ENCODE results near the gene TMEM51. TPM values are rescaled to one million over a fixed set of nuclear protein-coding genes. Genes with fewer than 3 reads are reported as not detected.

TMEM51 gene
- total RNA-seq, 5 donors from 2014 or later (not counting 1 experiment from before 2014, with no cell fraction given), result 0.23 to 0.26 TPM; not detected in 3

DNA sequence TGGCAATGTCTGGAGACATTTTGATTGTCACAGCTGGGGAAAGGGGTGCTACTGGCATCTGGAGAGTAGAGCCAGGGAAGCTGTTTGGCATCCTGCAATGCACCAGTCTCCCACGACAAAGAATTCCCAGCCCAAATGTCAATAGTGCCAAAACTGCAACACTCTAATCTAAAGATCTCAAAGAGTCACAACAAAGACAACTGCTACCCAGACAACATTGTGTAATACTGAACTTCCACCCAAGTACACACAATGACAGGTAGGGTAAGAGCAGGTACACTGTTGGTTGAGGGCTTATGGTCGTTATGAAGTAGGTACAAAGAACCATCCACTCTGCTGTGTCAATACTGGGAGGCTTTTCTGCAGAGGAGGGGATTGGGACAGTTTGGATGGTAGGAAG, 8.2 kb upstream of the TMEM51 start:
- Histone ChIP-seq H3K36me3 (ENCODE audit: control insufficient read depth in 2 of 2, extremely low read depth in 1 of 2, insufficient read depth in 1 of 2, low read length in 1 of 2) (no peaks in the 10 kb centered on the region), H3K4me3 (ENCODE audit: control insufficient read depth in 1 of 2, extremely low read depth in 1 of 2, low read length in 1 of 2) (no peak overlapping the region), H3K27me3 (replicated peaks in 1 of 2; ENCODE audit: control insufficient read depth in 2 of 2, extremely low read depth in 1 of 2, insufficient read depth in 2 of 2, low read length in 1 of 2) (peaks cover 0 to 45% of the 10 kb centered on the region in 2 experiments), H3K27ac (ENCODE audit: low read length) (no peak overlapping the region), H3K4me1 (ENCODE audit: control insufficient read depth in 1 of 2, extremely low read depth in 1 of 2, insufficient read depth in 2 of 2, low read length in 2 of 2) (no peaks in the 10 kb centered on the region), H3K9me3 (no peaks in the 10 kb centered on the region)
- no peak overlapping the region for H3K4me3 Mint-ChIP-seq
- DNase-seq (no peak), ATAC-seq (replicated peaks in 1 of 4) (no peak)
- no peaks in the 10 kb centered on the region for H3K4me1 Mint-ChIP-seq
- H3K36me3 Mint-ChIP-seq, result no peaks in the 10 kb centered on the region
- CTCF ChIA-PET, result no interaction called here
- POLR2A ChIA-PET, result no interaction called here
- H3K27ac Mint-ChIP-seq, result no peak overlapping the region
- peaks cover 57 to 63% of the 10 kb centered on the region in 2 donors for H3K27me3 Mint-ChIP-seq
- H3K9me3 Mint-ChIP-seq, result peaks cover 0 to 3% (median 0%) of the 10 kb centered on the region in 3 donors
- WGBS (ENCODE audit: insufficient coverage), result 40% methylated on average over 1 of the region's 2 CpGs

DNA sequence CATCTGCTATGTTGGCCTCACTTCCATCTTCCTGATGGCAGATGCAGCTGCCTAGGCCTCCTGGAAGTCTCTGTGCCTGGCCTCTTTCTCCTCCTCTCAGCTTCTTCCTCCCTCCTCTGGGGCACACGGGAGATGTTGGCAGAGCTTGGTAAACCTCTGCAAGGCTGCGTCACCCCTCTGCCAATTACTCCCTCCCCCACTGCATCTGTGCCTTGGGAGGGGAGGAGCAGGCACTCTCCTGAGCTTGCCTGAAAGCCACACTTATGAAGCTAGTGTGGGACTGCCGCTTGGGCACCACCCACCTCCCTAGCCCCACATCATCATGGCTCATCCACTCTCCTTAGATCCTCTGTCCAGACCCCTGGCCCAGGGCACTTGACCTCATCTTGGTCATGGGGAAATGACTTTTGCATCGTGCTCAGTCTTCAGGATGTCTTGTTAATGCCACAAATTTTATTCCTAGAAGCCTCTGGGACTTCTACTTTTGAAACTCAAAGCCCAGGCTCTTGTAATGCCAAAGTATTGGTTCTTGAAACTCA, 7.3 kb upstream of the TMEM51 start:
- Mint-ChIP-seq H3K9me3 (peaks cover 0 to 4% (median 3%) of the 10 kb centered on the region in 3 donors), H3K27ac (no peak overlapping the region), H3K36me3 (no peaks in the 10 kb centered on the region), H3K27me3 (peaks cover 60 to 64% of the 10 kb centered on the region in 2 donors), H3K4me3 (no peak overlapping the region), H3K4me1 (no peaks in the 10 kb centered on the region)
- Histone ChIP-seq H3K4me3 (ENCODE audit: control insufficient read depth in 1 of 2, extremely low read depth in 1 of 2, low read length in 1 of 2) (no peak overlapping the region), H3K4me1 (ENCODE audit: control insufficient read depth in 1 of 2, extremely low read depth in 1 of 2, insufficient read depth in 2 of 2, low read length in 2 of 2) (no peaks in the 10 kb centered on the region), H3K27me3 (replicated peaks in 1 of 2; ENCODE audit: control insufficient read depth in 2 of 2, extremely low read depth in 1 of 2, insufficient read depth in 2 of 2, low read length in 1 of 2) (peaks cover 0 to 42% of the 10 kb centered on the region in 2 experiments), H3K36me3 (ENCODE audit: control insufficient read depth in 2 of 2, extremely low read depth in 1 of 2, insufficient read depth in 1 of 2, low read length in 1 of 2) (no peaks in the 10 kb centered on the region), H3K9me3 (no peaks in the 10 kb centered on the region), H3K27ac (ENCODE audit: low read length) (no peak overlapping the region)
- WGBS (ENCODE audit: insufficient coverage), result 42% methylated on average over 2 of the region's 4 CpGs
- ATAC-seq (replicated peaks in 1 of 4), result no peak
- POLR2A ChIA-PET, result no interaction called here
- no peak for DNase-seq
- CTCF ChIA-PET, result no interaction called here

DNA sequence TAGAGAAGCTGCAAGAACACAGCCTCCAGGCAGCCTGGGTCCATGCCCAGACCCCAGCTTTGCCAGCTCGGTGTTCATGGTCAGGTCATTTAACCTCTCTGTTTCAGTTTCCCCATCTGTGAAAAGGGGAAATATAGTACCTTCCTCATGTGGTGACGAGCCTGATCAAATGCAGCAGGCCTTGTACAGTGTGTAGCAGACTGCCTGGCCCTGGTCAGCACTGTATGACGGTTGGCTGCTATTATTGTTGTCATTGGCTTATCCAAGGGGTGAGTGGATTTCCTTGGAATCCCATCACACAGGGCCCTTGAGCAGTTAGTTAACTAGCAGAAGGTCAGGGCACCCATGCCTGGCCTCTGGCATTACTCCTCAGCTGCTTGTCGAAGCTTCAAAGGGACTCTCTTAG, 6.6 kb upstream of the TMEM51 start:
- Histone ChIP-seq H3K36me3 (ENCODE audit: control insufficient read depth in 2 of 2, extremely low read depth in 1 of 2, insufficient read depth in 1 of 2, low read length in 1 of 2) (no peaks in the 10 kb centered on the region), H3K9me3 (no peaks in the 10 kb centered on the region), H3K27me3 (replicated peaks in 1 of 2; ENCODE audit: control insufficient read depth in 2 of 2, extremely low read depth in 1 of 2, insufficient read depth in 2 of 2, low read length in 1 of 2) (peaks cover 0 to 41% of the 10 kb centered on the region in 2 experiments), H3K27ac (ENCODE audit: low read length) (no peak overlapping the region), H3K4me1 (ENCODE audit: control insufficient read depth in 1 of 2, extremely low read depth in 1 of 2, insufficient read depth in 2 of 2, low read length in 2 of 2) (no peaks in the 10 kb centered on the region), H3K4me3 (ENCODE audit: control insufficient read depth in 1 of 2, extremely low read depth in 1 of 2, low read length in 1 of 2) (no peak overlapping the region)
- Mint-ChIP-seq H3K27ac (no peak overlapping the region), H3K36me3 (no peaks in the 10 kb centered on the region), H3K4me3 (no peak overlapping the region), H3K9me3 (peaks cover 0 to 4% (median 3%) of the 10 kb centered on the region in 3 donors), H3K4me1 (peaks cover 0 to under 1% (median under 1%) of the 10 kb centered on the region in 3 donors), H3K27me3 (peaks cover 65 to 71% of the 10 kb centered on the region in 2 donors)
- POLR2A ChIA-PET, result no interaction called here
- 49% methylated on average over 3 of the region's 4 CpGs for WGBS (ENCODE audit: insufficient coverage)
- CTCF ChIA-PET, result no interaction called here
- ATAC-seq (replicated peaks in 1 of 4) (no peak), DNase-seq (no peak)

DNA sequence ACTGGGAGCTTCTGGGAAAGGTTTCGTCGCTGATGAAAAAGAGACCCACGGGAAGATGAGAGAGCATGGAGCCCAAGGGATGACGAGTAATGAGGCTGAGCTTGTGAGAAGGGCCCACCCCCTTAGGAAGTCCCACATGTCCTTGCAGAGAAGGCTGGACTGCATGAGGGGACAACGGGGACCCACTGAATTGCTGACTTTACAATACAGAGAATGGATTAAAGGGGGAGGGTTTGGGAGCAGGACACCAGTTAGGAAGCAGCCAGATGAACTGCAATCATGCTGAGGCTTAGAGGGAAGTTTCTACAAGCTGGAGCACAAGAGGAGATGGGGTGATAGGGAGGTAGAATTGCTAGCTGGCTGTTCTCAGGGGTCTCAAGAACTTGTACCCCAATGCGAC, 5.5 kb upstream of the TMEM51 start:
- Histone ChIP-seq H3K4me3 (ENCODE audit: control insufficient read depth in 1 of 2, extremely low read depth in 1 of 2, low read length in 1 of 2) (no peak overlapping the region), H3K36me3 (ENCODE audit: control insufficient read depth in 2 of 2, extremely low read depth in 1 of 2, insufficient read depth in 1 of 2, low read length in 1 of 2) (no peaks in the 10 kb centered on the region), H3K27me3 (replicated peaks in 1 of 2; ENCODE audit: control insufficient read depth in 2 of 2, extremely low read depth in 1 of 2, insufficient read depth in 2 of 2, low read length in 1 of 2) (peaks cover 0 to 51% of the 10 kb centered on the region in 2 experiments), H3K27ac (ENCODE audit: low read length) (no peak overlapping the region), H3K4me1 (ENCODE audit: control insufficient read depth in 1 of 2, extremely low read depth in 1 of 2, insufficient read depth in 2 of 2, low read length in 2 of 2) (peaks cover 0 to 9% of the 10 kb centered on the region in 2 experiments), H3K9me3 (no peaks in the 10 kb centered on the region)
- Mint-ChIP-seq H3K27me3 (peaks cover 69% of the 10 kb centered on the region in 2 donors), H3K9me3 (peaks cover 0 to 4% (median 0%) of the 10 kb centered on the region in 3 donors), H3K27ac (no peak overlapping the region), H3K4me1 (peaks cover 4 to 7% (median 7%) of the 10 kb centered on the region in 3 donors), H3K36me3 (no peaks in the 10 kb centered on the region), H3K4me3 (no peak overlapping the region)
- ChIA-PET POLR2A (no interaction called here), CTCF (no interaction called here)
- no peak for ATAC-seq (replicated peaks in 1 of 4)
- DNase-seq, result no peak
- 79% methylated on average over 5 of the region's 6 CpGs for WGBS (ENCODE audit: insufficient coverage)

DNA sequence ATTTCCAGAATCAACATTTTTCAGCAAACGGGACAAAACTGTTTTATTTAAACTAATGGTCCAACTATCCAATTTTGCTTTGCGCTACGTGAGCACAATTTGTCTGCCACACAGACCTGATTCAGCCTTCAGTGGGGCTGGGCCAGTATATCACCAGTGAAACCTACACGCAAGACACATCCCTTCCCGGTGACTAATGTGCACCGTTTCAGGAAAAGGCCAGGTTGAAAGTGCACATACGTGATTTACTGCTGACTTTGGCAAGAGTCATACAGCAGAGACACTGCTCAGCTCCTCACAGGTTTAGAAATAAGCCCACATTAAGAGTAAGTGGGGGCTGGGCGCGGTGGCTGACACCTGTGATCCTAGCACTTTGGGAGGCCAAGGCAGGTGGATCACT, 5.1 kb upstream of the TMEM51 start:
- Mint-ChIP-seq H3K27ac (no peak overlapping the region), H3K4me3 (no peak overlapping the region), H3K4me1 (peaks cover 4 to 10% (median 10%) of the 10 kb centered on the region in 3 donors), H3K36me3 (no peaks in the 10 kb centered on the region), H3K9me3 (peaks cover 0 to 4% (median 0%) of the 10 kb centered on the region in 3 donors), H3K27me3 (peaks cover 65 to 68% of the 10 kb centered on the region in 2 donors)
- Histone ChIP-seq H3K27ac (ENCODE audit: low read length) (no peak overlapping the region), H3K27me3 (replicated peaks in 1 of 2; ENCODE audit: control insufficient read depth in 2 of 2, extremely low read depth in 1 of 2, insufficient read depth in 2 of 2, low read length in 1 of 2) (peaks cover 0 to 56% of the 10 kb centered on the region in 2 experiments), H3K9me3 (no peaks in the 10 kb centered on the region), H3K4me1 (ENCODE audit: control insufficient read depth in 1 of 2, extremely low read depth in 1 of 2, insufficient read depth in 2 of 2, low read length in 2 of 2) (peaks cover 0 to 13% of the 10 kb centered on the region in 2 experiments), H3K36me3 (ENCODE audit: control insufficient read depth in 2 of 2, extremely low read depth in 1 of 2, insufficient read depth in 1 of 2, low read length in 1 of 2) (no peaks in the 10 kb centered on the region), H3K4me3 (ENCODE audit: control insufficient read depth in 1 of 2, extremely low read depth in 1 of 2, low read length in 1 of 2) (no peak overlapping the region)
- POLR2A ChIA-PET, result no interaction called here
- ATAC-seq (replicated peaks in 1 of 4) (no peak), DNase-seq (no peak)
- WGBS (ENCODE audit: insufficient coverage), result 86% methylated on average over 9 of the region's 9 CpGs
- CTCF ChIA-PET, result no interaction called here

DNA sequence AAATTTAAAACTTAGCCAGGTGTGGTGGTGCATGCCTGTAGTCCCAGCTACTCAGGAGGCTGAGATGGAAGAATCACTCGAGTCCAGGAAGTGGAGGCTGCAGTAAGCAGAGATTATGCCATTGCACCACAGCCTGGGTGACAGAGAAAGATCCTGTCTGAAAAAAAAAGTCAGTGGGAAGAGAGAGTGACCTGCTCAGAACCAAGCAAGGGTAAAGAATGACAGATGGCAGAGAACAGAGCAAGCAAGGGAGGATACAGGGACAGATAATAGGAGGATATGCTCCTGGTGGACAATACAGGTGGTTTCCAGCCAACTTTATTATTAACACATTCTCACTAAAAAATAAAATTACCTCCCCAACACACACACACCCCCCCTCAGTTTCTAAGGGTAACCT, 4.6 kb upstream of the TMEM51 start:
- ChIA-PET POLR2A (no interaction called here), CTCF (no interaction called here)
- no peak overlapping the region for H3K27ac ChIP-seq (ENCODE audit: low read length)
- WGBS (ENCODE audit: insufficient coverage), result 0% methylated on average over 1 of the region's 1 CpG
- Mint-ChIP-seq H3K27me3 (peaks cover 65 to 67% of the 10 kb centered on the region in 2 donors), H3K27ac (no peak overlapping the region), H3K9me3 (peaks cover 0 to 4% (median 0%) of the 10 kb centered on the region in 3 donors), H3K4me3 (no peak overlapping the region), H3K36me3 (no peaks in the 10 kb centered on the region), H3K4me1 (peaks cover 4 to 10% (median 10%) of the 10 kb centered on the region in 3 donors)
- H3K4me1 ChIP-seq (ENCODE audit: control insufficient read depth in 1 of 2, extremely low read depth in 1 of 2, insufficient read depth in 2 of 2, low read length in 2 of 2), result peaks cover 0 to 13% of the 10 kb centered on the region in 2 experiments
- no peak overlapping the region for H3K4me3 ChIP-seq (ENCODE audit: control insufficient read depth in 1 of 2, extremely low read depth in 1 of 2, low read length in 1 of 2)
- no peaks in the 10 kb centered on the region for H3K9me3 ChIP-seq
- no peak for DNase-seq
- H3K27me3 ChIP-seq (replicated peaks in 1 of 2; ENCODE audit: control insufficient read depth in 2 of 2, extremely low read depth in 1 of 2, insufficient read depth in 2 of 2, low read length in 1 of 2), result peaks cover 0 to 57% of the 10 kb centered on the region in 2 experiments
- no peaks in the 10 kb centered on the region for H3K36me3 ChIP-seq (ENCODE audit: control insufficient read depth in 2 of 2, extremely low read depth in 1 of 2, insufficient read depth in 1 of 2, low read length in 1 of 2)
- no peak for ATAC-seq (replicated peaks in 1 of 4)

All from T-cell (primary cell).